ENCODE measurements around the gene AMOTL1. TPM values are rescaled to one million over a fixed set of nuclear protein-coding genes. Genes with fewer than 3 reads are reported as not detected.

Gene AMOTL1
- total and polyA plus RNA-seq, 2 of the 8 experiments (the other 6 are each of a cell fraction or from before 2014, with no cell fraction given), result 9.0 to 27.6 TPM

DNA sequence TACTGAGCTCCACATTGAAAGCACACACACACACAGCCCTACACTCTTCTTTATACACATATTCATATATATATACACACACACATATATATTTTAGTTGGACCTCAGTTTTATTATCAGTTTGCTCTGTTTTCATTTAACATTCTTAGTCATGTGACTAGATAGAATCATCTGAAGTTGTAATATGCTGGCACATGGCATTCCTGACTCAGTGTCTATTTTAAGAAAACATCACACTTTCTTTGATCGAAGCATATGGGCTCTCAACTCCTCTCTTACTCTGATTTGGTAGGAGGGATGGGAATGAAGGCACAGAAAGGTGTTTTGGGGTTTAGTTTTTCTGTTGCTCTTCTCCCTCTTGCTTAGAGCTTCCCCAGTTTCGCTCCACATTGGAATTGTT is 24.8 kb downstream of the AMOTL1 start:
- 91% methylated on average over 2 of the region's 2 CpGs; no CpG with 5 or more reads in 1 of the 2 experiments for WGBS, 2 experiments (ENCODE audit: extremely low coverage in 1 of 2, insufficient coverage in 1 of 2, insufficient read length in 1 of 2, insufficient replicate concordance in 2 of 2, low coverage in 1 of 2, low lambda C conversion rate in 2 of 2, missing lambda C conversion rate in 1 of 2)
- no peak overlapping the region for H4K91ac ChIP-seq (replicated peaks; ENCODE audit: insufficient read length, low read length)
- no peak overlapping the region for H4K8ac ChIP-seq (ENCODE audit: extremely low read depth, insufficient read depth, low read length)
- no peak overlapping the region for H3K4me2 ChIP-seq (ENCODE audit: insufficient read depth in 1 of 2, low read depth in 2 of 2, low read length in 2 of 2)
- no peak for FAIRE-seq
- H2BK15ac ChIP-seq (ENCODE audit: low read length), result no peak overlapping the region
- no peak overlapping the region for H3K14ac ChIP-seq (ENCODE audit: insufficient read length)
- H4K20me1 ChIP-seq (replicated peaks in 1 of 2; ENCODE audit: control insufficient read depth in 1 of 2, insufficient read depth in 2 of 2, low read length in 2 of 2), result peaks cover 0 to 7% of the 10 kb centered on the region in 2 experiments
- H4K5ac ChIP-seq (ENCODE audit: insufficient read length, low read depth, low read length), result no peak overlapping the region
- H3K4me3 ChIP-seq (ENCODE audit: extremely low read depth in 1 of 4, insufficient read depth in 2 of 4, low read depth in 3 of 4, low read length in 4 of 4), result no peak overlapping the region
- no peak overlapping the region for H3K23ac ChIP-seq (ENCODE audit: insufficient read length)
- peaks cover 4% of the 10 kb centered on the region; the same call in 1 of the 2 replicates for H3K79me1 ChIP-seq (ENCODE audit: low read depth, low read length)
- H2BK120ac ChIP-seq (replicated peaks; ENCODE audit: low read depth, low read length), result no peak overlapping the region
- no peaks in the 10 kb centered on the region for H3K23me2 ChIP-seq (ENCODE audit: low read depth, low read length)
- H3K4ac ChIP-seq (replicated peaks; ENCODE audit: insufficient read length, low read depth, low read length), result no peak overlapping the region
- no peaks in the 10 kb centered on the region for H3K4me1 ChIP-seq (replicated peaks in 1 of 4; ENCODE audit: control insufficient read depth in 3 of 4, insufficient read depth in 4 of 4, low read length in 3 of 4)
- CTCF ChIA-PET (ENCODE audit: partially characterized antibody), result interaction anchor here (1.1 to 1.6 kb wide), 3 partner anchors 16 to 104 kb away, joined by 3 to 5 read pairs (median 3); no protein-coding TSS in a partner anchor
- POLR2A ChIA-PET (ENCODE audit: partially characterized antibody), result no interaction called here
- no peak overlapping the region for H2BK5ac ChIP-seq (ENCODE audit: low read depth, low read length)
- no peak for DNase-seq (ENCODE audit: low read depth in 1 of 2, low spot score in 2 of 2)
- H2BK20ac ChIP-seq (ENCODE audit: low read length), result no peak overlapping the region
- no peaks in the 10 kb centered on the region for H3K9me3 ChIP-seq (ENCODE audit: insufficient read depth in 2 of 2, low read depth in 1 of 2, low read length in 1 of 2)
- no peak overlapping the region for H2AK5ac ChIP-seq (ENCODE audit: low read depth, low read length)
- H2BK12ac ChIP-seq (ENCODE audit: low read depth, low read length), result no peak overlapping the region
- H3K9ac ChIP-seq (replicated peaks in 1 of 4; ENCODE audit: extremely low read depth in 1 of 4, low read depth in 3 of 4, low read length in 3 of 4), result no peak overlapping the region
- no peak overlapping the region for H3K56ac ChIP-seq (replicated peaks; ENCODE audit: insufficient read length, low read depth, low read length)
- no peak overlapping the region for H3K27ac ChIP-seq (ENCODE audit: low read depth, low read length)
- H2AFZ ChIP-seq (ENCODE audit: low read length), result no peak overlapping the region
- H3K27me3 ChIP-seq (replicated peaks in 1 of 4; ENCODE audit: control insufficient read depth in 3 of 4, extremely low read depth in 1 of 4, insufficient read depth in 3 of 4, low read length in 3 of 4), result no peaks in the 10 kb centered on the region
- peaks cover 0 to 79% of the 10 kb centered on the region in 2 experiments; a peak in 3 of 4 replicates for H3K79me2 ChIP-seq (ENCODE audit: control insufficient read depth in 1 of 2, insufficient read depth in 2 of 2, low read length in 2 of 2)
- no peak overlapping the region for H3K18ac ChIP-seq (ENCODE audit: extremely low read depth, low read length)
- no peaks in the 10 kb centered on the region; a peak in 1 of 8 replicates for H3K36me3 ChIP-seq (ENCODE audit: control insufficient read depth in 2 of 4, insufficient read depth in 4 of 4, low read length in 3 of 4)
- TF ChIP-seq HDAC6 (IDR thresholded peaks at IDR 0.05; ENCODE audit: low read depth, low read length) (no peak), YY1 (IDR thresholded peaks at IDR 0.05; ENCODE audit: low read depth, low read length) (no peak), KDM5A (IDR thresholded peaks at IDR 0.05; ENCODE audit: low read length) (no peak), CEBPB (IDR thresholded peaks at IDR 0.05; ENCODE audit: low read depth, low read length) (no peak), MAX (IDR thresholded peaks at IDR 0.05) (no peak), E2F6 (IDR thresholded peaks at IDR 0.05) (no peak), CREB1 (IDR thresholded peaks at IDR 0.05) (no peak), SRF (IDR thresholded peaks at IDR 0.05; ENCODE audit: low read depth, low read length) (no peak), KDM1A (IDR thresholded peaks at IDR 0.05; ENCODE audit: borderline replicate concordance, low read length) (no peak), RNF2 (IDR thresholded peaks at IDR 0.05; ENCODE audit: borderline replicate concordance, low read depth, low read length, missing control alignments, poor library complexity, severe bottlenecking) (no peak), POLR2A (IDR thresholded peaks at IDR 0.05; ENCODE audit: control extremely low read depth in 1 of 2, low read depth in 2 of 2, low read length in 2 of 2) (no peak), RAD21 (IDR thresholded peaks at IDR 0.05 in 1 of 2, conservative IDR thresholded peaks at IDR 0.05 in 1 of 2; ENCODE audit: low read depth in 2 of 2, low read length in 2 of 2) (no peak), PHF8 (conservative IDR thresholded peaks at IDR 0.05; ENCODE audit: low read depth, low read length) (no peak)
